ENCODE data around the gene RPN1. TPM values are rescaled to one million over a fixed set of nuclear protein-coding genes. Genes with fewer than 3 reads are reported as not detected.

Gene RPN1
- total RNA-seq, 1 donor = 661 TPM

GRCh38 chr3:128573707-128574162, 76.9 kb downstream of the RPN1 start:
- no peak for TF ChIP-seq CTCF (IDR thresholded peaks at IDR 0.05; ENCODE audit: insufficient read depth, low read depth, low read length)
- no peak overlapping the region for H3K4me3 ChIP-seq (ENCODE audit: low read depth, low read length)
- no peak for DNase-seq (ENCODE audit: low read depth)

GRCh38 chr3:128573160-128573559, 77.5 kb downstream of the RPN1 start:
- no peak overlapping the region for H3K4me3 ChIP-seq (ENCODE audit: low read depth, low read length)
- no peak for TF ChIP-seq CTCF (IDR thresholded peaks at IDR 0.05; ENCODE audit: insufficient read depth, low read depth, low read length)
- no peak for DNase-seq (ENCODE audit: low read depth)

GRCh38 chr3:128572644-128573105, 77.9 kb downstream of the RPN1 start:
- no peak overlapping the region for H3K4me3 ChIP-seq (ENCODE audit: low read depth, low read length)
- no peak for DNase-seq (ENCODE audit: low read depth)
- peak; percentile 35 for TF ChIP-seq CTCF (IDR thresholded peaks at IDR 0.05; ENCODE audit: insufficient read depth, low read depth, low read length)

GRCh38 chr3:128572013-128572412, 78.6 kb downstream of the RPN1 start:
- no peak overlapping the region for H3K4me3 ChIP-seq (ENCODE audit: low read depth, low read length)
- TF ChIP-seq CTCF (IDR thresholded peaks at IDR 0.05; ENCODE audit: insufficient read depth, low read depth, low read length) = no peak
- DNase-seq (ENCODE audit: low read depth) = no peak

Other genes with a start within 250 kb of the RPN1 start
- gene DNAJB8, start 183.9 kb downstream of the RPN1 start, total RNA-seq = not detected in 2 replicates
- gene GATA2, start 157.6 kb downstream of the RPN1 start, total RNA-seq = 26.7 and 41.0 TPM in 2 replicates
- gene RAB7A, start 75.4 kb upstream of the RPN1 start, total RNA-seq = 67.3 and 85.5 TPM in 2 replicates
- gene ACAD9, start 228.8 kb upstream of the RPN1 start, total RNA-seq = 35.8 and 41.6 TPM in 2 replicates